Gastrocnemius medialis (tissue), 4 donors: Measurements from ENCODE around the gene TELO2.

Experiments
- CTCF ChIP-seq, 5 experiments: fragments of 450-650 bp in 3 of 5; fragments of 200-600 bp in 2 of 5; sonication (generic) in 2 of 5; IDR thresholded peaks in 4 of 5; conservative IDR thresholded peaks in 1 of 5; 1 replicate in 4 of 5; 2 replicates in 1 of 5; pipeline ENCODE4 v1.5.1; 2016 to 2019; ENCODE audit warnings: antibody characterized with exemption in 5 of 5, mild to moderate bottlenecking in 3 of 5, moderate library complexity in 3 of 5
- POLR2A ChIP-seq, 2 donors: fragments of 450-650 bp; IDR thresholded peaks; one replicate each; pipeline ENCODE4 v1.6.1; 2017; ENCODE audit warnings: antibody characterized with exemption in 2 of 2, mild to moderate bottlenecking in 2 of 2, moderate library complexity in 2 of 2

GRCh38 chr16:1528921-1529537 lies 35.9 kb downstream of the TELO2 start:
- TF ChIP-seq CTCF (IDR thresholded peaks at IDR 0.05 in 4 of 5, conservative IDR thresholded peaks at IDR 0.05 in 1 of 5): no peak
- TF ChIP-seq POLR2A (IDR thresholded peaks at IDR 0.05): no peak
